WTC11 (cell line): Measurements from ENCODE around the gene VWA5A. TPM values are rescaled to one million over a fixed set of nuclear protein-coding genes. Genes with fewer than 3 reads are reported as not detected.

Source experiments
- ATAC-seq: fragments of 200-7000 bp; cut with Tn5 transposase; 2 replicates; pipeline ENCODE4 v1.10.0; 2021; ENCODE audit warnings: mild to moderate bottlenecking, moderate library complexity
- Bru-seq: library from RNA; stranded (reverse); fragments of 400-500 nt; gene quantifications from one replicate; lab custom pipeline; 2021; lab: Mats Ljungman, UMichigan
- CTCF ChIA-PET: fragments of 300-600 bp; sonication (Branson Sonifier 250); formaldehyde crosslinking; loops from one replicate; lab custom pipeline; 2021; ENCODE audit warnings: antibody characterized with exemption; lab: Charles Lee
- POLR2A ChIA-PET: fragments of 350-600 bp; sonication (Branson Sonifier 250); formaldehyde crosslinking; loops from one replicate; lab custom pipeline; 2021; ENCODE audit warnings: antibody characterized with exemption; lab: Charles Lee
- DNase-seq: peaks from one replicate; pipeline ENCODE4 v3.0.0; 2021; ENCODE audit warnings: low spot score
- H3K27ac Mint-ChIP-seq: 2 replicates; pipeline ENCODE4 v1.8.0; 2021; ENCODE audit warnings: mixed read lengths
- H3K27me3 Mint-ChIP-seq: 2 replicates; pipeline ENCODE4 v1.8.0; 2021; ENCODE audit warnings: low read depth, mild to moderate bottlenecking, moderate library complexity, mixed read lengths
- H3K36me3 Mint-ChIP-seq: 2 replicates; pipeline ENCODE4 v1.8.0; 2021; ENCODE audit warnings: mixed read lengths
- H3K4me1 Mint-ChIP-seq: 2 replicates; pipeline ENCODE4 v1.8.0; 2022; ENCODE audit warnings: mixed read lengths
- H3K4me3 Mint-ChIP-seq: 2 replicates; pipeline ENCODE4 v1.8.0; 2021; ENCODE audit warnings: mild to moderate bottlenecking, moderate library complexity, mixed read lengths
- H3K9me3 Mint-ChIP-seq: 2 replicates; pipeline ENCODE4 v1.8.0; 2021; ENCODE audit warnings: mixed read lengths
- ETV6 ChIP-seq: sonication (generic); formaldehyde crosslinking; IDR thresholded peaks from 2 replicates; pipeline ENCODE4 v1.8.1; 2022; ENCODE audit warnings: mild to moderate bottlenecking, missing genetic modification reagents
- FOXJ3 ChIP-seq: sonication (generic); formaldehyde crosslinking; IDR thresholded peaks from 2 replicates; pipeline ENCODE4 v1.9.0; 2021; ENCODE audit warnings: missing genetic modification reagents, mild to moderate bottlenecking, borderline replicate concordance
- FOXK1 ChIP-seq: sonication (generic); formaldehyde crosslinking; IDR thresholded peaks from 2 replicates; pipeline ENCODE4 v1.8.0; 2022; ENCODE audit warnings: mild to moderate bottlenecking, moderate library complexity, missing genetic modification reagents
- GABPB1 ChIP-seq: sonication (generic); formaldehyde crosslinking; IDR thresholded peaks from 2 replicates; pipeline ENCODE4 v1.8.1; 2023; ENCODE audit warnings: mild to moderate bottlenecking, missing genetic modification reagents
- IRF2 ChIP-seq: sonication (generic); formaldehyde crosslinking; IDR thresholded peaks from 2 replicates; pipeline ENCODE4 v1.8.0; 2022; ENCODE audit warnings: low read depth, missing genetic modification reagents, borderline replicate concordance
- MXD4 ChIP-seq: fragments of 250-450 bp; sonication (Bioruptor Pico); IDR thresholded peaks from 2 replicates; pipeline ENCODE4 v1.8.0; 2021; ENCODE audit warnings: mild to moderate bottlenecking, moderate library complexity, borderline replicate concordance
- SMAD3 ChIP-seq: sonication (generic); formaldehyde crosslinking; IDR thresholded peaks from 2 replicates; pipeline ENCODE4 v1.8.0; 2022; ENCODE audit warnings: missing genetic modification reagents, mild to moderate bottlenecking, borderline replicate concordance
- TEAD1 ChIP-seq: sonication (generic); formaldehyde crosslinking; IDR thresholded peaks from 2 replicates; pipeline ENCODE4 v1.8.0; 2022; ENCODE audit warnings: mild to moderate bottlenecking, missing genetic modification reagents
- ZNF219 ChIP-seq: sonication (generic); formaldehyde crosslinking; IDR thresholded peaks from 2 replicates; pipeline ENCODE4 v1.8.0; 2023; ENCODE audit warnings: missing genetic modification reagents, mild to moderate bottlenecking, borderline replicate concordance
- ZNF232 ChIP-seq: sonication (generic); formaldehyde crosslinking; IDR thresholded peaks from 2 replicates; pipeline ENCODE4 v1.8.0; 2022; ENCODE audit warnings: mild to moderate bottlenecking, missing genetic modification reagents
- ZNF263 ChIP-seq: sonication (generic); formaldehyde crosslinking; IDR thresholded peaks from 2 replicates; pipeline ENCODE4 v1.8.1; 2022; ENCODE audit warnings: low read depth, mild to moderate bottlenecking, moderate library complexity, missing genetic modification reagents
- long read RNA-seq, 3 experiments: library from RNA in 1 of 3; library from capped mRNA in 1 of 3; library from polyadenylated mRNA in 1 of 3; unstranded in 2 of 3; stranded (forward) in 1 of 3; transcript quantifications; one replicate each; pipeline ENCODE4 v2.0.0, GENCODE V29; 2021
- total RNA-seq: library from RNA; stranded (reverse); gene quantifications from 3 replicates; pipeline ENCODE4 v1.2.3, GENCODE V29; 2021
- TF ChIP-seq, protein P1 (sequence below): sonication (generic); formaldehyde crosslinking; IDR thresholded peaks from 2 replicates; pipeline ENCODE4 v1.8.1; 2022; ENCODE audit warnings: missing genetic modification reagents, borderline replicate concordance
- TF ChIP-seq, protein P2 (sequence below): sonication (generic); formaldehyde crosslinking; IDR thresholded peaks from 2 replicates; pipeline ENCODE4 v1.8.1; 2022; ENCODE audit warnings: mild to moderate bottlenecking, moderate library complexity, missing genetic modification reagents
- TF ChIP-seq, protein P3 (sequence below): sonication (generic); formaldehyde crosslinking; IDR thresholded peaks from 2 replicates; pipeline ENCODE4 v1.8.1; 2023; ENCODE audit warnings: mild to moderate bottlenecking, moderate library complexity, missing genetic modification reagents
- TF ChIP-seq, protein P4 (sequence below): sonication (generic); formaldehyde crosslinking; IDR thresholded peaks from 2 replicates; pipeline ENCODE4 v1.8.0; 2022; ENCODE audit warnings: mild to moderate bottlenecking, missing genetic modification reagents

Gene VWA5A, protein sequence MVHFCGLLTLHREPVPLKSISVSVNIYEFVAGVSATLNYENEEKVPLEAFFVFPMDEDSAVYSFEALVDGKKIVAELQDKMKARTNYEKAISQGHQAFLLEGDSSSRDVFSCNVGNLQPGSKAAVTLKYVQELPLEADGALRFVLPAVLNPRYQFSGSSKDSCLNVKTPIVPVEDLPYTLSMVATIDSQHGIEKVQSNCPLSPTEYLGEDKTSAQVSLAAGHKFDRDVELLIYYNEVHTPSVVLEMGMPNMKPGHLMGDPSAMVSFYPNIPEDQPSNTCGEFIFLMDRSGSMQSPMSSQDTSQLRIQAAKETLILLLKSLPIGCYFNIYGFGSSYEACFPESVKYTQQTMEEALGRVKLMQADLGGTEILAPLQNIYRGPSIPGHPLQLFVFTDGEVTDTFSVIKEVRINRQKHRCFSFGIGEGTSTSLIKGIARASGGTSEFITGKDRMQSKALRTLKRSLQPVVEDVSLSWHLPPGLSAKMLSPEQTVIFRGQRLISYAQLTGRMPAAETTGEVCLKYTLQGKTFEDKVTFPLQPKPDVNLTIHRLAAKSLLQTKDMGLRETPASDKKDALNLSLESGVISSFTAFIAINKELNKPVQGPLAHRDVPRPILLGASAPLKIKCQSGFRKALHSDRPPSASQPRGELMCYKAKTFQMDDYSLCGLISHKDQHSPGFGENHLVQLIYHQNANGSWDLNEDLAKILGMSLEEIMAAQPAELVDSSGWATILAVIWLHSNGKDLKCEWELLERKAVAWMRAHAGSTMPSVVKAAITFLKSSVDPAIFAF
- total RNA-seq = 19.5 to 26.0 TPM (median 23.1 TPM) in 3 replicates
- percentile 66 among the genes with signal in this experiment for Bru-seq, nascent RNA
- long read RNA-seq, experiment 1, full-length matches to known transcripts = 91 of 118 reads
- long read RNA-seq, experiment 1, partial matches to known transcripts = 15 of 118 reads
- long read RNA-seq, experiment 1, other reads (novel, unspliced or antisense) = 12 of 118 reads
- long read RNA-seq, experiment 2, transcript VWA5A-201 (10 exons, 1,863 nt) = minor isoform, 5 of 42 reads
- long read RNA-seq, experiment 2, transcript VWA5A-203 (18 exons, 3,419 nt) = major isoform, 7 of 42 reads
- long read RNA-seq, experiment 2, partial matches to known transcripts = 24 of 42 reads
- long read RNA-seq, experiment 2, other reads (novel, unspliced or antisense) = 6 of 42 reads
- long read RNA-seq, experiment 3, transcript VWA5A-201 (10 exons, 1,863 nt) = major isoform, 12 of 19 reads
- long read RNA-seq, experiment 3, partial matches to known transcripts = 0 of 19 reads
- long read RNA-seq, experiment 3, other reads (novel, unspliced or antisense) = 1 of 19 reads

DNA sequence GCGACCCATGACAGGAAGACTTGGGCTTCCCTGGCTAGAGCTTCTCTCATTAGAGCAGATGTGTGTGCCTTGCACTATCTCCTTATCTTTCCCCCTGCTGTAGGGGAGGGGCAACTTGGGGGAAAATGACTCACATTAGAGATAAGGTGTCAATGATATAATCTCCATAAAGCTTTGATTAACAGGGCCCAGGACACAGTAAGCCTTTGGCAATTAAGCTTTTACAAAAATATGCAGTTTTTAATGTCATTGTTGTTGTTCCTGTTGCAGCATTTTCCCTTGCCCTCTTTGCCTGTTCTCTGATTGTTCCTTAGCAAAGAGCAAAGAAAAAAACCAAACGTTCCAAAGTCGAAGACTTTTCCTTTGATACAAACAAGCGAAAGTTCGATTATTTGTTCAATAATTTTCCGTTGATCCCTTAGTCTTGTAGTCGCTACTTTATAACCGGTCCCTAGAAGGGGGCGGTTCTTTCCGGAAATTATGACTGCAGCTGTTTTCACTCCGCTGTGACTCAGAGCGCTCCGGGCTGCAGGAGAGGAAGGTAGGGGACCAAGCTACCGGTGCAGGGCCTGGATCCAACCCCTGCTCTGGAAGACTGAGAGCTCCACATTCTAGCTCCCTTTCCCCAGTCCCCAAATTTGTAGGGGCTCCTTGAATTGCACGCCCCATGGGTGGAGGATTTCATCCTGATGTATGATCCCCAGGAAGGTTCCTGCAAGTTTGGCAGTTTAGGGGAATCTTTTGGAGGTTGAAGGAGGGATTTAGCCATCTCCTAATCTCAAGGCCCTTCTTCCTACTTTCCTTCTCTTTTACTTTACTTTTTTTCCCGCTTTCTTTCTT lies at the start of gene VWA5A:
Gene VWA5A (plus strand): TSS at position 509 of the 840 bp plus-strand sequence. CDS start 2,062 bp downstream, outside the sequence.
- H3K27me3 Mint-ChIP-seq = no peaks in the 10 kb centered on the region
- H3K27ac Mint-ChIP-seq = peak within 1 kb of the TSS; percentile 94
- H3K4me3 Mint-ChIP-seq = peak within 1 kb of the TSS; percentile 96
- DNase-seq (peak; percentile 74), ATAC-seq (peak; percentile 92)
- ChIA-PET CTCF (interaction anchor here (1.0 to 2.7 kb wide), 7 partner anchors 9 to 80 kb away, joined by 3 to 17 read pairs (median 5); no protein-coding TSS in a partner anchor), POLR2A (interaction anchor here (0.8 to 1.2 kb wide), 4 partner anchors 9 to 59 kb away, joined by 3 to 5 read pairs (median 4); no protein-coding TSS in a partner anchor)
- H3K9me3 Mint-ChIP-seq = no peaks in the 10 kb centered on the region
- H3K36me3 Mint-ChIP-seq = peaks cover 28% of the 10 kb centered on the region
- peaks cover 15% of the 10 kb centered on the region for H3K4me1 Mint-ChIP-seq
- TF ChIP-seq SMAD3 (CRISPR knock-in tag) (no peak), ETV6 (CRISPR knock-in tag) (0 out of 2 replicates have a peak, but pooled peaks have one; percentile 27), FOXK1 (CRISPR knock-in tag) (0 out of 2 replicates have a peak, but pooled peaks have one; percentile 38), ZNF263 (CRISPR knock-in tag) (no peak), MXD4 (no peak), TEAD1 (CRISPR knock-in tag) (peak; percentile 33; the same call in 1 of the 2 replicates), ZNF232 (0 out of 2 replicates have a peak, but pooled peaks have one; percentile 56)
- TF ChIP-seq, protein P1, sequence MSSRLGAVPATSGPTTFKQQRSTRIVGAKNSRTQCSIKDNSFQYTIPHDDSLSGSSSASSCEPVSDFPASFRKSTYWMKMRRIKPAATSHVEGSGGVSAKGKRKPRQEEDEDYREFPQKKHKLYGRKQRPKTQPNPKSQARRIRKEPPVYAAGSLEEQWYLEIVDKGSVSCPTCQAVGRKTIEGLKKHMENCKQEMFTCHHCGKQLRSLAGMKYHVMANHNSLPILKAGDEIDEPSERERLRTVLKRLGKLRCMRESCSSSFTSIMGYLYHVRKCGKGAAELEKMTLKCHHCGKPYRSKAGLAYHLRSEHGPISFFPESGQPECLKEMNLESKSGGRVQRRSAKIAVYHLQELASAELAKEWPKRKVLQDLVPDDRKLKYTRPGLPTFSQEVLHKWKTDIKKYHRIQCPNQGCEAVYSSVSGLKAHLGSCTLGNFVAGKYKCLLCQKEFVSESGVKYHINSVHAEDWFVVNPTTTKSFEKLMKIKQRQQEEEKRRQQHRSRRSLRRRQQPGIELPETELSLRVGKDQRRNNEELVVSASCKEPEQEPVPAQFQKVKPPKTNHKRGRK (CRISPR knock-in tag) = 0 out of 2 replicates have a peak, but pooled peaks have one; percentile 72
- TF ChIP-seq, protein P2, sequence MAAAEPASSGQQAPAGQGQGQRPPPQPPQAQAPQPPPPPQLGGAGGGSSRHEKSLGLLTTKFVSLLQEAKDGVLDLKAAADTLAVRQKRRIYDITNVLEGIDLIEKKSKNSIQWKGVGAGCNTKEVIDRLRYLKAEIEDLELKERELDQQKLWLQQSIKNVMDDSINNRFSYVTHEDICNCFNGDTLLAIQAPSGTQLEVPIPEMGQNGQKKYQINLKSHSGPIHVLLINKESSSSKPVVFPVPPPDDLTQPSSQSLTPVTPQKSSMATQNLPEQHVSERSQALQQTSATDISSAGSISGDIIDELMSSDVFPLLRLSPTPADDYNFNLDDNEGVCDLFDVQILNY (CRISPR knock-in tag) = no peak
- TF ChIP-seq, protein P3, sequence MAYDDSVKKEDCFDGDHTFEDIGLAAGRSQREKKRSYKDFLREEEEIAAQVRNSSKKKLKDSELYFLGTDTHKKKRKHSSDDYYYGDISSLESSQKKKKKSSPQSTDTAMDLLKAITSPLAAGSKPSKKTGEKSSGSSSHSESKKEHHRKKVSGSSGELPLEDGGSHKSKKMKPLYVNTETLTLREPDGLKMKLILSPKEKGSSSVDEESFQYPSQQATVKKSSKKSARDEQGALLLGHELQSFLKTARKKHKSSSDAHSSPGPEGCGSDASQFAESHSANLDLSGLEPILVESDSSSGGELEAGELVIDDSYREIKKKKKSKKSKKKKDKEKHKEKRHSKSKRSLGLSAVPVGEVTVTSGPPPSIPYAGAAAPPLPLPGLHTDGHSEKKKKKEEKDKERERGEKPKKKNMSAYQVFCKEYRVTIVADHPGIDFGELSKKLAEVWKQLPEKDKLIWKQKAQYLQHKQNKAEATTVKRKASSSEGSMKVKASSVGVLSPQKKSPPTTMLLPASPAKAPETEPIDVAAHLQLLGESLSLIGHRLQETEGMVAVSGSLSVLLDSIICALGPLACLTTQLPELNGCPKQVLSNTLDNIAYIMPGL = no peak

DNA sequence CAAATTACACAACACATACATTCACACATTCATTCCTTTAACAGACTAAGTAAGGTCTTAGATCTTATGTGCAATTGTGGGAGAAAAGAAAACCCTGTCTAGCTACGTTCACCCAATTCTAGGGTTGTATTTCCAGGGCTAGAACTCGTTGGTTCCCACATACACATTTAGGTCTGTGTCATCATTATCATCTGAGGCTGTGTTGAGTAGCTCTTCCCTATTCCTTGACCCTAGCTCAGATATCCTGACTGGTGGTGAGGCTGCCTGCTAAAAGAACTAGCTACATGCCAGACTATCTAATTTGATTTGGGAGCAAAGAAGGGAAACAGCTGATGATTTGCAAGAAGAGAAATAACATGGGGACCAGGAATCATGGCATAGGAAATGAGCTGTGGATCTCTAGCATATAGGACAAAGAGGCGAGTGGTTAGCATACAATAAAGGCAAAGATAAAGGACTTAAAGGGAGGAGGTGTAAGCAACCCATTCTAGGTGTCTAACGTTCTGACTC lies 46.6 kb upstream of the VWA5A start:
- Mint-ChIP-seq H3K4me3 (no peak overlapping the region), H3K9me3 (no peaks in the 10 kb centered on the region), H3K36me3 (no peaks in the 10 kb centered on the region), H3K27ac (no peak overlapping the region), H3K4me1 (peaks cover 22% of the 10 kb centered on the region), H3K27me3 (peaks cover 3% of the 10 kb centered on the region; the same call in 1 of the 2 replicates)
- TF ChIP-seq FOXJ3 (CRISPR knock-in tag) (no peak), ZNF219 (CRISPR knock-in tag) (no peak), IRF2 (CRISPR knock-in tag) (no peak), GABPB1 (CRISPR knock-in tag) (no peak)
- TF ChIP-seq, protein P4, sequence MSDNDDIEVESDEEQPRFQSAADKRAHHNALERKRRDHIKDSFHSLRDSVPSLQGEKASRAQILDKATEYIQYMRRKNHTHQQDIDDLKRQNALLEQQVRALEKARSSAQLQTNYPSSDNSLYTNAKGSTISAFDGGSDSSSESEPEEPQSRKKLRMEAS (CRISPR knock-in tag) = no peak
- ATAC-seq (no peak), DNase-seq (no peak)
- POLR2A ChIA-PET = no interaction called here
- CTCF ChIA-PET = interaction anchor here (0.5 to 2.6 kb wide), 13 partner anchors 12 to 428 kb away, joined by 3 to 16 read pairs (median 5); partner anchors contain the start of gene VWA5A
